H9 (cell line): ENCODE measurements around the gene NUDT22. TPM values are rescaled to one million over a fixed set of nuclear protein-coding genes. Genes with fewer than 3 reads are reported as not detected.

Experiments used
- DNase-seq: peaks from one replicate; pipeline ENCODE4 v3.0.0-alpha.2; 2017
- H2AFZ ChIP-seq: one replicate; pipeline ENCODE4 v1.6.1; 2013; ENCODE audit warnings: mild to moderate bottlenecking, low read length, control low read depth, moderate library complexity
- H2AK5ac ChIP-seq: 2 replicates; pipeline ENCODE4 v1.6.1; 2013; ENCODE audit warnings: low read length, control low read depth, mixed read lengths; ENCODE audit not compliant: insufficient read length
- H2BK120ac ChIP-seq: one replicate; pipeline ENCODE4 v1.6.1; 2013; ENCODE audit warnings: low read depth, mild to moderate bottlenecking, low read length, control low read depth, inconsistent platforms; ENCODE audit not compliant: poor library complexity, severe bottlenecking
- H2BK12ac ChIP-seq: 2 replicates; pipeline ENCODE4 v1.6.1; 2013; ENCODE audit warnings: low read length, control low read depth, mixed read lengths, low read depth; ENCODE audit not compliant: insufficient read length
- H2BK15ac ChIP-seq: 2 replicates; pipeline ENCODE4 v1.6.1; 2013; ENCODE audit warnings: low read depth, low read length, control low read depth
- H2BK20ac ChIP-seq: one replicate; pipeline ENCODE4 v1.6.1; 2013; ENCODE audit warnings: low read depth, mild to moderate bottlenecking, low read length, control low read depth, inconsistent platforms; ENCODE audit not compliant: poor library complexity, severe bottlenecking
- H2BK5ac ChIP-seq: 2 replicates; pipeline ENCODE4 v1.6.1; 2013; ENCODE audit warnings: low read length, control low read depth, mixed read lengths; ENCODE audit not compliant: insufficient read length
- H3K14ac ChIP-seq: 2 replicates; pipeline ENCODE4 v1.6.1; 2013; ENCODE audit warnings: low read length, control low read depth; ENCODE audit not compliant: insufficient read depth
- H3K18ac ChIP-seq: 2 replicates; pipeline ENCODE4 v1.6.1; 2013; ENCODE audit warnings: low read depth, mild to moderate bottlenecking, mixed read lengths, low read length, control low read depth; ENCODE audit not compliant: insufficient read length
- H3K23ac ChIP-seq: 2 replicates; pipeline ENCODE4 v1.6.1; 2013; ENCODE audit warnings: low read length, control low read depth, mixed read lengths, low read depth; ENCODE audit not compliant: insufficient read length
- H3K23me2 ChIP-seq: 2 replicates; pipeline ENCODE4 v1.6.1; 2013; ENCODE audit warnings: low read depth, mild to moderate bottlenecking, mixed read lengths, low read length, control low read depth; ENCODE audit not compliant: insufficient read length, poor library complexity, severe bottlenecking
- H3K27ac ChIP-seq: 2 replicates; pipeline ENCODE4 v1.5.1; 2013; ENCODE audit warnings: low read length, control low read depth, mixed read lengths, low read depth; ENCODE audit not compliant: insufficient read length
- H3K27me3 ChIP-seq: 2 replicates; pipeline ENCODE4 v1.6.1; 2013; ENCODE audit warnings: low read length, control low read depth, inconsistent platforms; ENCODE audit not compliant: insufficient read depth
- H3K4ac ChIP-seq: 2 replicates; pipeline ENCODE4 v1.6.1; 2013; ENCODE audit warnings: low read depth, mild to moderate bottlenecking, control low read depth, inconsistent platforms, low read length, moderate library complexity
- H3K4me1 ChIP-seq: 2 replicates; pipeline ENCODE4 v1.6.1; 2013; ENCODE audit warnings: low read length, control low read depth, inconsistent platforms; ENCODE audit not compliant: insufficient read depth
- H3K4me2 ChIP-seq: 2 replicates; pipeline ENCODE4 v1.6.1; 2013; ENCODE audit warnings: low read length, control low read depth, mixed read lengths; ENCODE audit not compliant: insufficient read length, insufficient read depth
- H3K56ac ChIP-seq: 2 replicates; pipeline ENCODE4 v1.6.1; 2013; ENCODE audit warnings: low read depth, mild to moderate bottlenecking, mixed read lengths, low read length, control low read depth; ENCODE audit not compliant: insufficient read length
- H3K79me1 ChIP-seq: 2 replicates; pipeline ENCODE4 v1.6.1; 2013; ENCODE audit warnings: low read depth, mild to moderate bottlenecking, moderate library complexity, low read length, control low read depth, inconsistent platforms; ENCODE audit not compliant: insufficient read depth, poor library complexity, severe bottlenecking
- H3K79me2 ChIP-seq: 2 replicates; pipeline ENCODE4 v1.6.1; 2013; ENCODE audit warnings: low read length, control low read depth, inconsistent platforms; ENCODE audit not compliant: insufficient read depth
- H3K9ac ChIP-seq: 2 replicates; pipeline ENCODE4 v1.6.1; 2013; ENCODE audit warnings: low read length, control low read depth, mixed read lengths; ENCODE audit not compliant: insufficient read length; ENCODE audit errors: extremely low read depth
- H3K9me3 ChIP-seq: one replicate; pipeline ENCODE4 v1.6.1; 2013; ENCODE audit warnings: low read depth, low read length, inconsistent platforms; ENCODE audit not compliant: control insufficient read depth
- H3T11ph ChIP-seq: one replicate; pipeline ENCODE4 v1.6.1; 2013; ENCODE audit warnings: mild to moderate bottlenecking, low read length, control low read depth, inconsistent platforms
- H4K20me1 ChIP-seq: one replicate; pipeline ENCODE4 v1.6.1; 2013; ENCODE audit not compliant: control insufficient read depth, insufficient read length, insufficient read depth
- H4K5ac ChIP-seq: 2 replicates; pipeline ENCODE4 v1.6.1; 2013; ENCODE audit warnings: low read depth, mild to moderate bottlenecking, mixed read lengths, low read length, control low read depth; ENCODE audit not compliant: insufficient read length
- H4K8ac ChIP-seq: replicated peaks from 2 replicates; pipeline ENCODE4 v1.6.1; 2013; ENCODE audit warnings: low read length, control low read depth, mixed read lengths, low read depth; ENCODE audit not compliant: insufficient read length
- H4K91ac ChIP-seq: 2 replicates; pipeline ENCODE4 v1.6.1; 2013; ENCODE audit warnings: low read depth, mild to moderate bottlenecking, moderate library complexity, mixed read lengths, low read length, control low read depth; ENCODE audit not compliant: insufficient read length
- H3K27ac Mint-ChIP-seq, 3 experiments: 2 replicates in 2 of 3; 3 replicates in 1 of 3; pipeline ENCODE4 v1.8.0; 2020 to 2021; ENCODE audit warnings: mixed read lengths in 3 of 3, mild to moderate bottlenecking in 1 of 3, moderate library complexity in 1 of 3
- H3K27me3 Mint-ChIP-seq: 2 replicates; pipeline ENCODE4 v1.8.0; 2021; ENCODE audit warnings: low read depth, mild to moderate bottlenecking, moderate library complexity, mixed read lengths
- H3K36me3 Mint-ChIP-seq, 3 experiments: 2 replicates in 2 of 3; 3 replicates in 1 of 3; pipeline ENCODE4 v1.8.0; 2020 to 2021; ENCODE audit warnings: low read depth in 3 of 3, mixed read lengths in 3 of 3; ENCODE audit not compliant: insufficient read depth in 1 of 3
- H3K4me1 Mint-ChIP-seq, 2 experiments: 2 replicates each; pipeline ENCODE4 v1.8.0; 2020; ENCODE audit warnings: mixed read lengths in 2 of 2
- H3K4me3 Mint-ChIP-seq, 2 experiments: 2 replicates in 1 of 2; 3 replicates in 1 of 2; pipeline ENCODE4 v1.8.0; 2020 to 2021; ENCODE audit warnings: mild to moderate bottlenecking in 2 of 2, mixed read lengths in 2 of 2, moderate library complexity in 1 of 2
- H3K9me3 Mint-ChIP-seq, 2 experiments: 2 replicates in 1 of 2; 3 replicates in 1 of 2; pipeline ENCODE4 v1.8.0; 2020; ENCODE audit warnings: mild to moderate bottlenecking in 2 of 2, mixed read lengths in 2 of 2, moderate library complexity in 1 of 2
- CTCF ChIP-seq: fragments of 200-600 bp; sonication (generic); conservative IDR thresholded peaks from 3 replicates; pipeline ENCODE4 v1.8.0; 2021; ENCODE audit warnings: antibody characterized with exemption, mild to moderate bottlenecking
- WGBS: extraction: QIAGEN DNeasy Blood & Tissue Kit; methylation state at CpG from one replicate; pipeline ENCODE4 v1.1.7; 2013; ENCODE audit warnings: missing lambda C conversion rate, low lambda C conversion rate, mixed read lengths; ENCODE audit not compliant: insufficient read length; ENCODE audit errors: extremely low coverage; 5-methylcytosine and 5-hydroxymethylcytosine counted together
- total RNA-seq: library from RNA; stranded (reverse); gene quantifications from 2 replicates; pipeline ENCODE4 v1.2.1, GENCODE V29; 2021

NUDT22 gene
- total RNA-seq, 1 experiment from 2014 or later, result 39.6 TPM

DNA sequence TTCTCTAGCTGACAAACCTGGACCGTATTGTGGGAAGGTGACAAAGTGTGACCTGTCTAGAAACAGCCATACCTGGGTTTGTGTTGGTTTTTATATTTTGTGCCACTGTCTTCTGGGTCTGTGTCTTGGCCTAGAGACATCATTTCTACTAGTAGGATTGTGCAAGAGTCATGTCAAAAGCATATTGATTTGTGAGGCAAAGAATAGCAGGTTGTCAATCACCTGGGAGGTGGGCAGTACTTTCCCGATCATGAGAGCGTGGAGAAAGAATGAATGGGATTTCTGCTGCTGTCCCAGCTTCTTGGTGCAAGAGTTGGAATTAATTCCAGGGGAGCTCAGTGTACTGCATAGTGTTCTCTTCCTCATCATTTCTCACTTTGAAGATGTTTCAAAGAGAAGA lies 24.5 kb upstream of the NUDT22 start:
- no peak overlapping the region for H3K18ac ChIP-seq
- no peak overlapping the region for H3K27ac Mint-ChIP-seq
- H3K27me3 Mint-ChIP-seq, result no peaks in the 10 kb centered on the region
- no peak overlapping the region for H3K56ac ChIP-seq
- H3K14ac ChIP-seq, result no peak overlapping the region
- no peak overlapping the region for H3K23ac ChIP-seq
- H4K20me1 ChIP-seq, result no peaks in the 10 kb centered on the region
- H2BK5ac ChIP-seq, result no peak overlapping the region
- H3K9me3 Mint-ChIP-seq, result no peaks in the 10 kb centered on the region; a peak in 1 of 5 replicates
- H3K79me2 ChIP-seq, result no peaks in the 10 kb centered on the region
- DNase-seq, result no peak
- no peak overlapping the region for H2AK5ac ChIP-seq
- no peaks in the 10 kb centered on the region for H3K27me3 ChIP-seq
- WGBS, result no CpG with 5 or more reads among the region's 3 CpGs
- no peak for TF ChIP-seq CTCF
- no peak overlapping the region for H3K9ac ChIP-seq
- no peak overlapping the region for H2BK120ac ChIP-seq
- H3K4me2 ChIP-seq, result no peak overlapping the region
- H2BK15ac ChIP-seq, result no peak overlapping the region
- no peak overlapping the region for H2BK12ac ChIP-seq
- H4K5ac ChIP-seq, result no peak overlapping the region
- no peak overlapping the region for H3K4ac ChIP-seq
- H3K4me3 Mint-ChIP-seq, result no peak overlapping the region
- no peak overlapping the region for H3K27ac ChIP-seq
- no peaks in the 10 kb centered on the region for H3K4me1 ChIP-seq
- no peak overlapping the region for H2BK20ac ChIP-seq
- no peak overlapping the region for H4K8ac ChIP-seq
- H2AFZ ChIP-seq, result no peak overlapping the region
- no peaks in the 10 kb centered on the region for H3K79me1 ChIP-seq
- H3K36me3 Mint-ChIP-seq, result peaks cover 57 to 95% (median 89%) of the 10 kb centered on the region in 3 experiments; a peak in 6 of 7 replicates
- H3T11ph ChIP-seq, result no peak overlapping the region
- peaks cover 13 to 14% of the 10 kb centered on the region in 2 experiments for H3K4me1 Mint-ChIP-seq
- H4K91ac ChIP-seq, result no peak overlapping the region
- H3K9me3 ChIP-seq, result no peaks in the 10 kb centered on the region
- no peaks in the 10 kb centered on the region for H3K23me2 ChIP-seq
